Amniotic epithelial cell (primary cell): Measurements from ENCODE around the gene ARHGAP26.

ENCODE experiments used
- DNase-seq: peaks from one replicate; pipeline ENCODE4 v3.0.0-alpha.2; 2010; ENCODE audit warnings: low read depth

The ARHGAP26 gene

GRCh38 chr5:143166661-143167420 lies 396.7 kb downstream of the ARHGAP26 start:
- DNase-seq = no peak

GRCh38 chr5:143168171-143168741 lies 398.1 kb downstream of the ARHGAP26 start:
- DNase-seq = no peak

- no peak for DNase-seq
These were observed 399.0 kb downstream of the ARHGAP26 start for GRCh38 chr5:143168921-143169810.

- DNase-seq = no peak
These were observed 399.9 kb downstream of the ARHGAP26 start for GRCh38 chr5:143170104-143170503.

GRCh38 chr5:143170977-143171376 lies 400.8 kb downstream of the ARHGAP26 start:
- DNase-seq = no peak

- DNase-seq = no peak
These were observed 402.6 kb downstream of the ARHGAP26 start for GRCh38 chr5:143172739-143173138.

- DNase-seq = no peak
These were observed 403.1 kb downstream of the ARHGAP26 start for GRCh38 chr5:143173139-143173889.

GRCh38 chr5:143174714-143175398 lies 404.7 kb downstream of the ARHGAP26 start:
- DNase-seq = no peak

- DNase-seq = no peak
These were observed 405.9 kb downstream of the ARHGAP26 start for GRCh38 chr5:143176048-143176447.

- peak; percentile 100 for DNase-seq
These were observed 407.2 kb downstream of the ARHGAP26 start for GRCh38 chr5:143177263-143177983.

- no peak for DNase-seq
These were observed 409.1 kb downstream of the ARHGAP26 start for GRCh38 chr5:143179126-143179740.

- DNase-seq = no peak
These were observed 410.6 kb downstream of the ARHGAP26 start for GRCh38 chr5:143180751-143181150.

- DNase-seq = no peak
These were observed 411.0 kb downstream of the ARHGAP26 start for GRCh38 chr5:143181173-143181572.

GRCh38 chr5:143182106-143182505 lies 411.9 kb downstream of the ARHGAP26 start:
- peak; percentile 95 for DNase-seq

- peak; percentile 98 for DNase-seq
These were observed 413.0 kb downstream of the ARHGAP26 start for GRCh38 chr5:143182901-143183820.

GRCh38 chr5:143183989-143184388 lies 413.8 kb downstream of the ARHGAP26 start:
- DNase-seq = no peak

- DNase-seq = no peak
These were observed 416.4 kb downstream of the ARHGAP26 start for GRCh38 chr5:143186623-143187022.

- DNase-seq = no peak
These were observed 417.3 kb downstream of the ARHGAP26 start for GRCh38 chr5:143187495-143187894.

- no peak for DNase-seq
These were observed 417.9 kb downstream of the ARHGAP26 start for GRCh38 chr5:143188083-143188482.
